Ectodermal cell (in vitro differentiated cells): ENCODE data around the gene ADCY1.

Source experiments
- H3K27ac ChIP-seq: 2 replicates; pipeline ENCODE4 v1.7.0; 2013; ENCODE audit warnings: mild to moderate bottlenecking, low read depth, low read length; ENCODE audit not compliant: insufficient read depth, poor library complexity, severe bottlenecking
- H3K27me3 ChIP-seq: 2 replicates; pipeline ENCODE4 v1.7.0; 2013; ENCODE audit warnings: mild to moderate bottlenecking, low read length; ENCODE audit not compliant: insufficient read depth, control insufficient read depth, poor library complexity, severe bottlenecking
- H3K36me3 ChIP-seq: one replicate; pipeline ENCODE4 v1.7.0; 2013; ENCODE audit warnings: low read length; ENCODE audit not compliant: control insufficient read depth, insufficient read depth
- H3K4me1 ChIP-seq: one replicate; pipeline ENCODE4 v1.7.0; 2013; ENCODE audit warnings: low read length; ENCODE audit not compliant: control insufficient read depth, insufficient read depth
- H3K4me3 ChIP-seq: 2 replicates; pipeline ENCODE4 v1.7.0; 2013; ENCODE audit warnings: low read depth, low read length, control low read depth; ENCODE audit not compliant: insufficient read depth
- H3K9me3 ChIP-seq: 2 replicates; pipeline ENCODE4 v1.7.0; 2013; ENCODE audit warnings: mild to moderate bottlenecking, low read length, moderate library complexity; ENCODE audit not compliant: control insufficient read depth
- WGBS, 2 experiments: methylation state at CpG; one replicate each; pipeline ENCODE4 v1.1.7; 2013; ENCODE audit warnings: missing lambda C conversion rate in 2 of 2; 5-methylcytosine and 5-hydroxymethylcytosine counted together

The ADCY1 gene

DNA sequence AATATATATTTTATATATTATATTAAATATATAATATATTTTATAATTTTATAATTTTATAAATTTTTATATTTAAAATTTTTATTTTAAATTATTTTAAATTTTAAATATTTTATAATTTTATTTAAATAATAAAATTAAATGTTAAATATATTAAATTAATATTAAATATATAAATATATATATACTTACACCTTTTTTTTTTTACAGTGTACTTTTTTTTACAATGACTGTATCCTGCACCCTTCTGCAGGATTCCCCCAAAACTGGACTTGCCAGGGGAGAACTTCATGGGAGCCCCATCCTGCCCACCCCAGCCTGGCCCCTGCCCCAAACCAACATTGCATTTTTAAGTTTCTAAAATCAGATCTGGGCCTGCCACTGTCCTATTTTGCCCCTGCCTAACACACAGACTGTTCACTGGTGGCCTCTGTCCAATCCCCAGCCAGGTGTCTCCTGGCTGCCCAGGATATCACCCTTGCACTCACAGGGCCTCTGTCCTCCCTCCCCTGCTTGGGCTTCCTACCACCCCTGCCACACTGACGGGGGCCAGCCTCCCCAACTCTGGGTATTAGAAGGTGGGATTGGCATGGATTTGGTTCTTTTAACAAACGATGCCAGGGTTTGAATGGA is 138.0 kb downstream of the ADCY1 start:
- Histone ChIP-seq H3K27me3 (no peaks in the 10 kb centered on the region), H3K36me3 (no peaks in the 10 kb centered on the region), H3K4me3 (no peak overlapping the region), H3K27ac (no peak overlapping the region), H3K4me1 (no peaks in the 10 kb centered on the region), H3K9me3 (no peaks in the 10 kb centered on the region)
- WGBS, 2 experiments: 89 to 93% methylated on average over 1 to 2 of the region's 2 CpGs

DNA sequence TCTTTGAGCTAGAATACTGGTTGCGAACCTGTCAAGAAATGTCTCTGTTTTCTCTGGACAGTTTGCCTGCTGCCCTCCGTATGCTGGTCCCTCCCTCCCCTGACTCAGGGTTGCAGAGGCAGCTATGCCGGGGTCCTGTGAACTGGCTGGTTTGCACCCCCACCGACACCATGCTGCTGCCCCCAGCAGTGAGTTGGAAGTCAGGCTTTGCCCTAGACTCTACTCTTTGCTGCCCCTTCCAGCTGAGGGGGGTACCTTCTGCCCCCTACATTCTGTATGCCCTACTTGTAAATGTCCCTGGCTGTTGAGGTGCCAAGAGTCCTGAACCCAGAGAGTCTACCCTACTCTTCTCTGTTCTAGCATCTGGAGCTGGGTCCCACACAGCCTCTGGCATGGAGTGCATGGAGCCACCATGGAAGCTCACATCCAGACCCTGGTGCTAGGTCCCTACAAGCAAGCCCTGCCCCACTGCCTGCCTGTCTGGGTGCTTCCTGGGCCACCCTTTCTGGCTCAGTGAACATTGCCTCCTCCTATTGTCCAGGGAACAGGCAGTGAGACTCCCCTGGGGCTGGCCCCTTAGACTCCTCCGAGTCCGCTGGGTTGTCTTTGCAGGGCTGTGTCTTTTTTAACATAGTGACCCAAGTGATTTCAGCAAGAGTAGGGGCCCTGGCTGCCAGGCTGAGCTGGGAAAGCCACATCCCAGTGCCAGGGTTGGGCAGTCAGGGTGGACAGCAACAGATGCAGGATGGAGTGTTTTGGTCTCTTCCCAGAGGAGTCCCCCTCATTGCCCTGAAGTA is 138.9 kb downstream of the ADCY1 start:
- Histone ChIP-seq H3K36me3 (no peaks in the 10 kb centered on the region), H3K27ac (no peak overlapping the region), H3K4me1 (no peaks in the 10 kb centered on the region), H3K4me3 (no peak overlapping the region), H3K27me3 (no peaks in the 10 kb centered on the region), H3K9me3 (no peaks in the 10 kb centered on the region)
- WGBS, 2 experiments: 94 to 95% methylated on average over 6 of the region's 6 CpGs

DNA sequence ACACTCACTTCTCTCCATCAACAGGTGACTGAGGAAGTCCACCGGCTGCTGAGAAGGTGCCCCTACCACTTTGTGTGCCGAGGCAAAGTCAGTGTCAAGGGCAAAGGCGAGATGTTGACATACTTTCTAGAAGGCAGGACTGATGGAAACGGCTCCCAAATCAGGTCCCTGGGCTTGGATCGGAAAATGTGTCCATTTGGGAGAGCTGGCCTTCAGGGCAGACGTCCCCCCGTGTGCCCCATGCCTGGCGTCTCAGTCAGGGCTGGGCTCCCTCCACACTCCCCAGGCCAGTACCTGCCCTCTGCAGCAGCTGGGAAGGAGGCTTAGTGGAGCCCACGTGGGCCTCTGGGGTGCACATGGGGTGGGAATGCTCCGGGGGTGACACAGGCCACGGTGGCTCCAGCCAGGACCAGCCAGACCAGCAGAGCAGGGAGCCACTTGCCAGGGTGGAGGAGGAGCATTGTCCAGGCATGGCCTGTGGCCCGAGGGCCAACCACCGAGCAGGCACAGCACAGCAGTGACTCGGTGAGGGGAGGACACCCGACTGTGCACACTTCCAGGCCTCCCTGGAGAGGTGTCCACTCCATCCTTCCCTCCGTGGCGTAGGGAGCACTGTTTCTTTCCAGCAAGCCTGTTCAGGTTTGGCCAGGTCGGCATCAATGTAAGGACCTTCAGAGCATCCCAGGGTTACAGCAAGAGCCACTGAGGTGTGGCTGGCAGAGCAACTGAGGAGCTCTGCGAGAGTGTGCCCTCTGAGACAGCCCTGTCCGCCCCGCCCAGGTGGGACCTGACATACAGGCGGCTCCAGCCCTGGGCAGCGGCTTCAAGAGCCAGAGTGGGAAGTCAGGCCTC is 139.7 kb downstream of the ADCY1 start:
- H3K4me1 ChIP-seq: no peaks in the 10 kb centered on the region
- no peak overlapping the region for H3K27ac ChIP-seq
- H3K36me3 ChIP-seq: no peaks in the 10 kb centered on the region
- H3K9me3 ChIP-seq: no peaks in the 10 kb centered on the region
- H3K27me3 ChIP-seq: no peaks in the 10 kb centered on the region
- no peak overlapping the region for H3K4me3 ChIP-seq
- WGBS, 2 experiments: 93 to 94% methylated on average over 23 of the region's 23 CpGs

DNA sequence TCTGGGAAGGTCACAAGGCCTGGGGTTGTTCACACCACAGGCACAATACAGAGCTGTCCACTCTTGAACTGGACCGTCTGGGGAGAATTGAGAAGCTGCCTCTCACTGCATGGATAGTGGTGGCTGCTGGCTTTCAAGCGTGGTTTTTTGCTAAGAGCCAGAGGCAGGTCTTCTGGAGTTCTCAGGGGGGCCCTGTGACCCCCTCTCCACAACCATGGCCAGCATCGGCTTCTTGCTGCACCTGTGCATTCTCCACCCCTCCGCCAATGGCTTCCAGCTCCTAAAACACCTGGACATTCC is 140.3 kb downstream of the ADCY1 start:
- Histone ChIP-seq H3K9me3 (no peaks in the 10 kb centered on the region), H3K36me3 (no peaks in the 10 kb centered on the region), H3K4me3 (no peak overlapping the region), H3K4me1 (no peaks in the 10 kb centered on the region), H3K27ac (no peak overlapping the region), H3K27me3 (no peaks in the 10 kb centered on the region)
- 69 to 72% methylated on average over 4 of the region's 4 CpGs for WGBS, 2 experiments

DNA sequence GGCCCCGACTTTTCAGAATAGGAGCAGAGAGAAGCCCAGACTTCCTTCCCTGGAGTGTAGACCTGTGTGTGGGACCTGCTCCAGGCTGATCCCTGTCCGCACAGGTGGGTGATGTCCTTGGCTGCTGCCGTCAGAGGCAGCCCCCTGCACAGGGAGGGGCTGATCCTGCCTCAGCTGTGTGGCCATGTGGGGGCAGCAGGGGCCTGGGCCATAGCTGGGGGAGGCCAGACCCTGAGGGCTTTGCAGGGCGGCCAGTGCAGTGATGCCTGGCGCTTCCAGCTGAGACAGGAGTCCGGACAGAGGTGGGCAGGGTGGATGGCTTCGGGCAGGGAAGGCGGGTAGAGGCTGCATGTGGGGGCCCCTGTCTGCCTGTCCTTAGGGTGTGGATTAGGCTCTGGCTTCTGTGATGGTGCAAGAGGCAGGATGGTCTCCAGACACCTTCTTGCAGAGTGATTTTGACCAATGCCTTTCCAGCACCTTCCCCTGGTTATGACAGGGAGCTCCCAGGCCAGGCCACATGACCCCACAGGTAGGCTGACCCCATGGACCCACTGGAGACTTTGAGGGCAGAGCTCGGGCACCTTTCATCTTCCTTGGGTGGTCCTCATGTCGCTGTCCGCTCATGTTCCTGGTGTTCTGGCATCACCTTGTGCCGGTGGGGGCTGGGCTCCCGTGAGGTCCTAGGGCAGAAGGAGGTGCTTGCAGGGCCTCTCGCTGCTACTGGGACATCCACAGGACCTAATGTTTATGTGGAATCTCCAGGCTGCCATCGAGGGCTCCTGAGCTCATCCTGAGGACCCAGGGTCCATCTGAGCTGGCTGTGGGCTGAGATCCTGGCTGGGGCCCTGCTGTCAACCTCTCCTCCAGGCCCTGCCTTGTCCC is 141.5 kb downstream of the ADCY1 start:
- Histone ChIP-seq H3K36me3 (no peaks in the 10 kb centered on the region), H3K27ac (no peak overlapping the region), H3K9me3 (no peaks in the 10 kb centered on the region), H3K27me3 (no peaks in the 10 kb centered on the region), H3K4me1 (no peaks in the 10 kb centered on the region), H3K4me3 (no peak overlapping the region)
- 93% methylated on average over 15 of the region's 15 CpGs for WGBS, 2 experiments

DNA sequence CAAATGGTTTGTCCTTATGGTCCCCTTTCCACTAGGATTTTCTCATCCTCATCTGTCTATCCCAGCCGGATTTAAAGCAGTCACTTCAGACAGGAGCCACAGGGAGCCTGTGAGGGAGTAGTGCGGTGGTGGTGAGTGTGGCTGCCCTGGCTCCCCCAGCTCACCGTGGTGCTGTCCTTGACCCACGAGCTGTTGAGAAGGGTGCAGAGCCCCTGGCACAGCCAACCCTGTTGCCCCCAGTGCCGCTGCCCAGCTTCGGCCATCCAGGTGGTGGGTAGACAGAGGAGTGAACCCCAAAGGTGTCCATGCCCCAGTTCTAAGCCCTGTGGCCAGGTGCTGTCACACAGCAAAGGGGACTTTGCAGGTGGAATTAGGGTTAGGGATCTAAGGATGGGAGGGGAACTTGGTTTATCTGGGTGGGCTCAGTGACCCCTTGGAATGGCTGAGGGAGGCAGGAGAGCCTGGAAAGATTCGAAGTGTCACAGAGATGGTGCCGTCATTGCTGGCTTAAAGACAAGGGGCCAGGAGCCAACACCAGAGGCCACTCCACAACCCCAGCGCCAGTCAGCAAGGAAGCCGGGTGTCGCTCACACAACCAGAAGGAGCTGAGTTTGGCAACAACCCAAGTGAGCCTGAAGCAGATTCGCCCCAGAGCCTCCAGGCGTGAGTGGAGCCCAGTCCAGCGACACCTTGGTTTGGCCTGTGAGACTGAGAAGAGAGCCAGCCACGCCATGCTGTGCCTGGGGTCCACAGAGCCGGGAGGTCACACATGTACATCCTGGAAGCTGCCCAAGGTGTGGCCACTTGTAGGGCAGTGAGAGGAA is 142.4 kb downstream of the ADCY1 start:
- Histone ChIP-seq H3K4me1 (no peaks in the 10 kb centered on the region), H3K27me3 (no peaks in the 10 kb centered on the region), H3K27ac (no peak overlapping the region), H3K9me3 (no peaks in the 10 kb centered on the region), H3K4me3 (no peak overlapping the region), H3K36me3 (no peaks in the 10 kb centered on the region)
- 93 to 95% methylated on average over 16 of the region's 16 CpGs for WGBS, 2 experiments

DNA sequence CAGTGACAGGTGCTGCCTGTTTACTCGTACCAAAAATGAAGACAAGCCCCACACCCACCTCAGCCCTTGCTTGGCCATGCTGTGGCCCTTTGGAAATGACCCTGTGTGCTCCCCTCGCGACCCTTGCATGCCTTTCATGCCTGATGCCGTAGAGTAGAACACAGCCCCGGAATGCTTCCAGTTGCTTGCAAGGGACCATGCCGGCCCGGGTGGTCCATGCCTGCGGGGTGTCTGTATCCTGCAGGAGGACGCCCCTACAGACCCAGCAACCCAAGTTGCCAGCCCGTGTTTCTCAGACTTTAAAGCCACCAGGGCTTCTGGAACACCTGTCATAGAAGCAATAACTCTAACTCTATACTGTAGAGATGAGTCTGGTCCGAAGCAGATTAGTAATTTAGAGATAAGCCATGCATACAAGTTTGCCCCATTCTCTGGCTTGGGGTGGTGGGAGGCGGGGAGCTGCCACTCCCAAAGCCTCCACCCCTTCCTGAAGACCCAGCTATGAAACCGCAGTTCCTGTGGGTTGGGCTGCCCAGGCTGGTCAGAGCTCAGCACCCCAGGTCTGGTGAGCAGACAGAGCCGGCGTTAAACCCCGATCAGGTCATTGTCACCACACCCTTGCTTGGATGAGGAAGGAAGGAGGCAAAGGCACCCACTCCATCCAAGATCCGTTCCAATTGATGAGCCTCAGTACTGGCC is 143.5 kb downstream of the ADCY1 start:
- no peak overlapping the region for H3K27ac ChIP-seq
- H3K27me3 ChIP-seq: no peaks in the 10 kb centered on the region
- H3K4me3 ChIP-seq: no peak overlapping the region
- H3K9me3 ChIP-seq: no peaks in the 10 kb centered on the region
- no peaks in the 10 kb centered on the region for H3K36me3 ChIP-seq
- H3K4me1 ChIP-seq: no peaks in the 10 kb centered on the region
- 86 to 87% methylated on average over 17 of the region's 17 CpGs for WGBS, 2 experiments

DNA sequence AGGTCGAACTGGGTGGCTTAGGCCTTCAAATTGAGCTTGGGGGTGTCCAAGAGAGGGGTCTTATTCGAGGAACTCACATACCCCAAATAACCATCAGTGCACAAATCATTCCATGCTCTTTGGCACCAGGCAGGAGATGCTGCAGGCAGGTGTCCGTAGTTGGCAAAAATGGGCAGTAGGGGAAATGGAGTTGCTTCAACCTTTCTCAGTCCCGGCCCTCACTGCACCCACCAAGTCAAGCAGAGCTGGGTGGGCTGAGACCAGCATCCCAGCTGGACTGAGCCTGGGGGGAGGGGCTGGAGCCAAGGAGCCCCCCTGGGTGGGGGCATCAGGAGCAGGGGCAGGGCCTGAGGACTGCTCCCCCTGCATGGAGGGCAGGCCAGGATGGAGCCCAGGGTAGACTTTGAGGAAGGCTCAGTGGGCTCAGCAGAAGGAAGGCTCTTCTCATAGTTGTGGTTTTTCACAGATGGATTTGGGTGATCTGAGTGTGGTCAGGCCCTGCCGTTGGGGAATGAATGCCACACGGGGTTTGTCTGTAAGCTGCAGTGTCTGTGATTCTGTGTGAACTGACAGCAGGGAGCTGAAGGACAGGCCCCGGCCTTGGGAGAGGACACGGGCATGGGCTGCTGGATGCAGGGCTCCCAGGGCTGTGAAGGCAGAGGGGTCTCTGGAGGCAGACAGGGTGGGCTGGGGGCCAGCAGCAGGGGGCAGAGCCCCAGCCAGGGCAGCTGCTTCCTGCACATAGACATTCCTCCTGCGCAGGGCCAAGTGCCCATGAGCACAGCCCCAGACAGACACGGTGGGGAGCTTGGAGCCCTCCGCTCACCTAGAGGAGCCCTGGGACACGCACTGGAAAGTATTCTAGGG is 144.5 kb downstream of the ADCY1 start:
- no peak overlapping the region for H3K4me3 ChIP-seq
- WGBS, 2 experiments: 91% methylated on average over 12 of the region's 12 CpGs
- H3K36me3 ChIP-seq: no peaks in the 10 kb centered on the region
- no peaks in the 10 kb centered on the region for H3K4me1 ChIP-seq
- no peaks in the 10 kb centered on the region for H3K27me3 ChIP-seq
- H3K27ac ChIP-seq: no peak overlapping the region
- no peaks in the 10 kb centered on the region for H3K9me3 ChIP-seq
